Testis (tissue), 2 donors: Measurements from ENCODE around the gene BACH2.

Experiments used
- POLR2A ChIP-seq: fragments of 450-650 bp; IDR thresholded peaks from one replicate; pipeline ENCODE4 v1.6.1; 2017; ENCODE audit warnings: antibody characterized with exemption, mild to moderate bottlenecking, moderate library complexity
- TF ChIP-seq, protein P1 (sequence below), 3 experiments: fragments of 450-650 bp in 2 of 3; fragments of 200-600 bp in 1 of 3; sonication (generic) in 1 of 3; IDR thresholded peaks; one replicate each; pipeline ENCODE4 v1.5.1; 2016 to 2019; ENCODE audit warnings: antibody characterized with exemption in 3 of 3, mild to moderate bottlenecking in 2 of 3, moderate library complexity in 1 of 3

DNA sequence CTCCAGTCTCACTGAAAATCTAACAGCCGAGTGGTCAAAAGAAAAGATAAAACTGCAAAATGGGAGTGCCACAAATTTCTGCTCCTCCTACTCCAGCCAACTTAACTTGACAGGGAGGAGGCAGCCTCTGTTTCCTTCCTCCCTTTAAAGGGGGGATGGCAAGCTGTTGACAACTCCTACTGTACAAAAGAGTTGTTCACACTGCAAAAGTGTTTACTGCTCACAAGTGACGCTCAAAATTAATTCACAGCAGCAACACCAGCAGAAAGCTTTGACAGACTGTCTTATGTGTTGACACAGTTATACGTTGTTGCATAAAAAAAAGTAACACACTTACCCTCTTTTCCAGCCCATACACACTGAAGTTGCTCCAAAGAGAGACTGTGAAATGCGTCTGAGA, 169.8 kb downstream of the BACH2 start:
- TF ChIP-seq, protein P1, sequence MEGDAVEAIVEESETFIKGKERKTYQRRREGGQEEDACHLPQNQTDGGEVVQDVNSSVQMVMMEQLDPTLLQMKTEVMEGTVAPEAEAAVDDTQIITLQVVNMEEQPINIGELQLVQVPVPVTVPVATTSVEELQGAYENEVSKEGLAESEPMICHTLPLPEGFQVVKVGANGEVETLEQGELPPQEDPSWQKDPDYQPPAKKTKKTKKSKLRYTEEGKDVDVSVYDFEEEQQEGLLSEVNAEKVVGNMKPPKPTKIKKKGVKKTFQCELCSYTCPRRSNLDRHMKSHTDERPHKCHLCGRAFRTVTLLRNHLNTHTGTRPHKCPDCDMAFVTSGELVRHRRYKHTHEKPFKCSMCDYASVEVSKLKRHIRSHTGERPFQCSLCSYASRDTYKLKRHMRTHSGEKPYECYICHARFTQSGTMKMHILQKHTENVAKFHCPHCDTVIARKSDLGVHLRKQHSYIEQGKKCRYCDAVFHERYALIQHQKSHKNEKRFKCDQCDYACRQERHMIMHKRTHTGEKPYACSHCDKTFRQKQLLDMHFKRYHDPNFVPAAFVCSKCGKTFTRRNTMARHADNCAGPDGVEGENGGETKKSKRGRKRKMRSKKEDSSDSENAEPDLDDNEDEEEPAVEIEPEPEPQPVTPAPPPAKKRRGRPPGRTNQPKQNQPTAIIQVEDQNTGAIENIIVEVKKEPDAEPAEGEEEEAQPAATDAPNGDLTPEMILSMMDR (IDR thresholded peaks at IDR 0.05), result no peak
- TF ChIP-seq POLR2A, result no peak
